Ishikawa (cell line): ENCODE data around the gene TMEM232.

Experiments used
- CEBPB ChIP-seq: IDR thresholded peaks from 2 replicates; pipeline ENCODE4 v1.6.1; 2012
- CREB1 ChIP-seq: IDR thresholded peaks from 2 replicates; pipeline ENCODE4 v1.6.1; 2012; ENCODE audit warnings: low read depth
- EGR1 ChIP-seq: IDR thresholded peaks from 2 replicates; pipeline ENCODE4 v1.6.1; 2012
- EP300 ChIP-seq: IDR thresholded peaks from 2 replicates; pipeline ENCODE4 v1.6.1; 2012; ENCODE audit warnings: borderline replicate concordance
- FOXM1 ChIP-seq: IDR thresholded peaks from 2 replicates; pipeline ENCODE4 v1.6.1; 2012; ENCODE audit warnings: low read depth, borderline replicate concordance
- NFIC ChIP-seq: IDR thresholded peaks from 2 replicates; pipeline ENCODE4 v1.6.1; 2012
- RAD21 ChIP-seq: IDR thresholded peaks from 2 replicates; pipeline ENCODE4 v1.6.1; 2012; ENCODE audit warnings: low read depth
- REST ChIP-seq: IDR thresholded peaks from 2 replicates; pipeline ENCODE4 v1.6.1; 2012; ENCODE audit warnings: low read depth, mild to moderate bottlenecking
- TAF1 ChIP-seq: IDR thresholded peaks from 2 replicates; pipeline ENCODE4 v1.6.1; 2012; ENCODE audit warnings: low read depth, mild to moderate bottlenecking
- TCF12 ChIP-seq: IDR thresholded peaks from 2 replicates; pipeline ENCODE4 v1.6.1; 2012; ENCODE audit warnings: low read depth
- TEAD4 ChIP-seq: IDR thresholded peaks from 2 replicates; pipeline ENCODE4 v1.6.1; 2012
- YY1 ChIP-seq: IDR thresholded peaks from 2 replicates; pipeline ENCODE4 v1.6.1; 2012; ENCODE audit warnings: low read depth
- ZBTB7A ChIP-seq: IDR thresholded peaks from 2 replicates; pipeline ENCODE4 v1.6.1; 2012; ENCODE audit warnings: low read depth
- TF ChIP-seq, protein P1 (sequence below): IDR thresholded peaks from 2 replicates; pipeline ENCODE4 v1.6.1; 2012
- TF ChIP-seq, protein P2 (sequence below): IDR thresholded peaks from 2 replicates; pipeline ENCODE4 v1.6.1; 2012

The TMEM232 gene

DNA sequence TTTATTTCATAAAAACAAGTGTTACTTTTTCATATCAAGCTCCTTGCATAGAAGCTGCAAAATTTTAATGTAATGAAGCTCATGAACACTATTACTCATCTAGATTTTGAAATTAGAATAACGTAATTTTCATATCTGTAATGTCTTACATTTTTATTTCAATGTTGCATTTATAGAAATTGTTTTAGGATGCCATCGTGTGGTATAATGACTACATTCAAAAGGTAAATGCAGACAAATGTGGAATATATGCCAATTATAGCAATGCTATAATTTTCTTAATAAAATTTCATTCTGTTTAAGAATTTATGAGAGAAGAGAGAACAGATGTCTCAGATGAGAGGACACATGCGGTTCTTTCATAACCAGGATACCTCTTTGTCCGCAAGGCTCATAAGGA is 230.2 kb downstream of the TMEM232 start:
- no peak for TF ChIP-seq EP300
- no peak for TF ChIP-seq YY1
- TF ChIP-seq, protein P1, sequence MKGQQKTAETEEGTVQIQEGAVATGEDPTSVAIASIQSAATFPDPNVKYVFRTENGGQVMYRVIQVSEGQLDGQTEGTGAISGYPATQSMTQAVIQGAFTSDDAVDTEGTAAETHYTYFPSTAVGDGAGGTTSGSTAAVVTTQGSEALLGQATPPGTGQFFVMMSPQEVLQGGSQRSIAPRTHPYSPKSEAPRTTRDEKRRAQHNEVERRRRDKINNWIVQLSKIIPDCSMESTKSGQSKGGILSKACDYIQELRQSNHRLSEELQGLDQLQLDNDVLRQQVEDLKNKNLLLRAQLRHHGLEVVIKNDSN, result no peak
- TF ChIP-seq NFIC, result no peak
- TF ChIP-seq EGR1, result no peak
- TF ChIP-seq FOXM1, result no peak
- no peak for TF ChIP-seq ZBTB7A
- TF ChIP-seq RAD21, result no peak
- TF ChIP-seq TCF12, result no peak
- TF ChIP-seq CREB1, result no peak

GRCh38 chr5:110492446-110492845 is 234.0 kb downstream of the TMEM232 start:
- TF ChIP-seq REST (no peak), CEBPB (no peak), ZBTB7A (no peak)

- TF ChIP-seq TAF1 (no peak), REST (no peak), EGR1 (no peak), YY1 (no peak), NFIC (no peak), FOXM1 (no peak), ZBTB7A (no peak), CREB1 (no peak), CEBPB (no peak), TEAD4 (no peak), EP300 (no peak), RAD21 (no peak), TCF12 (no peak)
- TF ChIP-seq, protein P1, result no peak
- TF ChIP-seq, protein P2, sequence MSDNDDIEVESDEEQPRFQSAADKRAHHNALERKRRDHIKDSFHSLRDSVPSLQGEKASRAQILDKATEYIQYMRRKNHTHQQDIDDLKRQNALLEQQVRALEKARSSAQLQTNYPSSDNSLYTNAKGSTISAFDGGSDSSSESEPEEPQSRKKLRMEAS, result no peak
Observed at GRCh38 chr5:110478895-110479294, 247.6 kb downstream of the TMEM232 start.

DNA sequence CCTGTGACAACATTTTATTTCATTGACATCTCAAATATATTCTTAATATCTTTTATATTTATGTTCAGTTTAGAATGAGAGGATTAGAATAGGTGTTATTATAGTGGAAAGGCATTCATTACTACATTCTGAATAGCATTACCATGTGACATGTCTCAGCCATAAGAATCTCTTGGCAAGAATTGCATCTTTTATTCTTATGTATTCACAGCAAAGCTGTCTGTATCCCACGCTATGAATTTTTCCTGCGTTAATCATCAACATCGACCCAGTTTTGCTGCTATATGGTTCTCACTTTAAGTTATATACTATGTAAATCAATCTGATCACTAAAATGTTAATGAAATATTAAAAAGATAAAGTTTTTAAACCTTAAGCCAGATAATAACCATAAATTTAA is 248.6 kb downstream of the TMEM232 start:
- TF ChIP-seq, protein P2, result no peak
- TF ChIP-seq TCF12 (no peak), NFIC (no peak), YY1 (no peak)
- TF ChIP-seq, protein P1, result no peak

GRCh38 chr5:110476164-110476563 is 250.3 kb downstream of the TMEM232 start:
- TF ChIP-seq NFIC (no peak), TEAD4 (no peak), YY1 (no peak), CREB1 (no peak), REST (no peak), EGR1 (no peak), ZBTB7A (no peak), CEBPB (no peak), EP300 (no peak), TAF1 (no peak), TCF12 (no peak)
- TF ChIP-seq, protein P1, result no peak
